ENCODE data around the gene NKX1-1.

DNA sequence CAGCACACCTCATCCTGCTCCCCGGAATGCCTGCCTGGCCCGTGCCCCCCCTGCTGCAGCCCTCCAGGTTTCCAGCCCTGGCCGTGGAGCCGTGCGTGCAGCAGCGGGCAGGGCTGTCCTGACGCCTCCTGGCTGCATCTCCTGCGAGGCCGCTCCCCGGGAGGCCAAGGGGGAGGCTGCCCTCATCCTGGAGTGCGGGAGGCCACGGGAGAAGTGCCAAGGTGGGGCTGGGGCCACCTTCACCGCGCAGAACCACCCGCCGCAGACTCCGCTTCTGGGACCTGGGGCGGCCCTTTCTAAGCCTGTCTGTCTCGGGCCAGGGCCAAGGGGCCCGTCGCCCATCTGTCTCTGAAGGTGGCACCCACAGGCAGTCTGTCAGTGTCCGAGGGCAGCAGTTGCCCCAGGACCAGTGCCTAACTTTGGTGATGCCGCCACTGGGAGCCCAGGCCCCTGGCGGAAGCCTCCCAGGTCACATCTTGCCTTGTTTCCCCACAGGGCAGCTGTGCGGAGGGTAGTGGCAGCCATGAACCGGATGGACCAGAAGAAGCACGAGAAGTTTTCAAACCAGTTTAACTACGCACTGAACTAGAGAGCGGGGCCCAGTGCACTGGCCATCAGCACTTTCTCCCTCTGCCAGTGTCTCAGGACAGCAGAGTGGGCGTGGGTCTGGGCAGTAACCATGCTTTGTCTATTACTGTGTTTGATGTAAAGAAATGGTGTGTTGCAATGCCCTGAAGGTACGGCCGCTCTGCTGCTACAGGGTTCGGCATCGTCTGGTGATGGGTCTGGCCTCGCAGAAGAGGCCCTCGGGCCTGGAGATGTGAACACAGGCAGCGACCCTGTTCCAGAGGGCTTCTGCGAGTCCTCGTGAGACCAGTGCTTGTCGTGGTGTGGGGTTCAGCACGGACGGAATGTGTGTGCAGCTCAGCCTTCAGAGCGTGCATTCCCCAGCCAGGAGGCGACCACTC lies 20.6 kb downstream of the NKX1-1 start:
- TF ChIP-seq, protein P1, sequence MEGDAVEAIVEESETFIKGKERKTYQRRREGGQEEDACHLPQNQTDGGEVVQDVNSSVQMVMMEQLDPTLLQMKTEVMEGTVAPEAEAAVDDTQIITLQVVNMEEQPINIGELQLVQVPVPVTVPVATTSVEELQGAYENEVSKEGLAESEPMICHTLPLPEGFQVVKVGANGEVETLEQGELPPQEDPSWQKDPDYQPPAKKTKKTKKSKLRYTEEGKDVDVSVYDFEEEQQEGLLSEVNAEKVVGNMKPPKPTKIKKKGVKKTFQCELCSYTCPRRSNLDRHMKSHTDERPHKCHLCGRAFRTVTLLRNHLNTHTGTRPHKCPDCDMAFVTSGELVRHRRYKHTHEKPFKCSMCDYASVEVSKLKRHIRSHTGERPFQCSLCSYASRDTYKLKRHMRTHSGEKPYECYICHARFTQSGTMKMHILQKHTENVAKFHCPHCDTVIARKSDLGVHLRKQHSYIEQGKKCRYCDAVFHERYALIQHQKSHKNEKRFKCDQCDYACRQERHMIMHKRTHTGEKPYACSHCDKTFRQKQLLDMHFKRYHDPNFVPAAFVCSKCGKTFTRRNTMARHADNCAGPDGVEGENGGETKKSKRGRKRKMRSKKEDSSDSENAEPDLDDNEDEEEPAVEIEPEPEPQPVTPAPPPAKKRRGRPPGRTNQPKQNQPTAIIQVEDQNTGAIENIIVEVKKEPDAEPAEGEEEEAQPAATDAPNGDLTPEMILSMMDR (IDR thresholded peaks at IDR 0.05; ENCODE audit: low read depth, low read length) = no peak
- TF ChIP-seq MYC (IDR thresholded peaks at IDR 0.05; ENCODE audit: low read depth, low read length) = no peak
